COLO668 (cell line): ENCODE data around the gene IL26.

ENCODE experiments used
- DNase-seq: peaks from one replicate; lab custom pipeline; 2025; ENCODE audit not compliant: unreplicated experiment; lab: John Stamatoyannopoulos, UW

Gene IL26

DNA sequence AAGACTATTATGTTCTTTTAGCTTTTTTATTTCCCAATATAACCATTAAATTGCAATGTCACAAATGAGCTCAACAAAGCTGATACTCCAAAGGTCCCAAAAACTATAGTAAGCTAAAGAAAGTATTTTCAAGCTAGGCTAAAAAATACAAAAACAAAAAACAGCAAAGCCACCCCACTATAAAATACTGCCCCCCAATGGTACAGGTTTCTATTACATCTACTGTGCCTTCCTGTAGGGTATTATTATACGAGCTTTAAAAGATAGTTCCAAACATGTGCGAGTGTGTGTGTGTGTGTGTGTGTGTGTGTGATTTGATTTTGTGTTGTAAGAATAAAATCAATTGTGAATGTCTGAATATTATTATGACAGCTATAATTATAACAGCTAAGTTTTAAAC is 67.2 kb downstream of the IL26 start:
- no peak for DNase-seq

DNA sequence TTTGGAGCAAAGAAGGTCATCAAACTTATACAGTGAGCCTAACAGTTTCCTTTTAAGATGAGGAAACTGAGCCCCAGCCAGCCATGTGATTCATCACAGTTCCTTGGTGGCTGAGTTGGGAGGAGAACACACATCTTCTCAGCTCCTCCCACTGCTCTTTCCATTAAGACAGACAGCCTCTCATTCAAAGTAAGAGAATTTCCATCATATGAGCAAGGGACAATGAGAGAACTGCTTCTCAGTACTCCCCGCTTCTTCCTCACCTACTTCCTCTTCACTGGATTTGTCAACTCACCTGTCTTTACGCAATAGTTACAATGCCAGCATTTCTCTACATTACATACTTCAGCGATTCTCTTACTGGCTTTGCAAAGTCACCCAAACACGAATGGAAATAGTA is 68.2 kb downstream of the IL26 start:
- DNase-seq, result no peak

DNA sequence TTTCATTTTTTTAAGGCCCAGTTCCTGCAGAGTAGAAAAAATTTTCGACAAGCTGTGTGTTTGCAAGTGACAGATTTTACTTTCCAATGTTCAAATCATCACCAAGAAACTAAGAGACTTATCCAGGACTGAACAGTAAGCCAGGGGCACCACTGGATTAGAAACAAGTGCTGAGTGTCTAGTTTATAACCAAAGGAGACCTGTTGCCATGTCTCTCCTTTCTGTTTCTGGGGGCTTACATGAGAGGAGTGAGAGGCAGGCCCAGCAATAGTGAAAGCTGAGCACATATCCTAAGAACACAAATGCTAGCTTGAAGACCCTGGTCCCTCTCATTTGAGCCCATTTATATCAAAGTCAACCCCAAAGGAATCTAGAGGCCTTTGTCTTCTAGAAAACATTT is 69.0 kb downstream of the IL26 start:
- no peak for DNase-seq

DNA sequence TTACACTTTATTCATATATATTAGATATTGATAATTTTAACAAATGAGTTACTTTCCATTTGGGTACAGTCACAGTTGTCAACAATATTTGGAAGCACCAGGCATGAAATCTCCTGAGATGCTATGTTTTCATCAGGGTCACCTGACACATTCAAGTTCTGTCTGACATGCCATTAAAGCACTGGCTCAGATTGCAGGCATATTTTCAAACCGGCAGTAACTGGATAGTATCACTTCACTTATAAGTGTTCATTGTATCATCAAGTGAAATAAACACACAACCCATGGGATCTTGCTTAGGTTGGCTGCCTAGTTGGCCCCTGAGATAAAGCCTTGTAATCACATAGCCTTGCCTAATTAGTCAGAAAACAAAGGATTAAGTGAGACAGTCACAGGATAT is 70.8 kb downstream of the IL26 start:
- DNase-seq, result no peak
